A549 (cell line): Measurements from ENCODE around the gene UNC5A. TPM values are rescaled to one million over a fixed set of nuclear protein-coding genes. Genes with fewer than 3 reads are reported as not detected.
A peak's percentile ranks its signal among the peaks of the same experiment; 100 is the strongest.

Source experiments
- ATAC-seq, 2 experiments: fragments of 200-7000 bp in 1 of 2; fragments of >200 bp in 1 of 2; cut with Nextera tagmentation in 1 of 2; cut with Tn5 transposase in 1 of 2; 3 replicates each; pipeline versions ENCODE4 v1.8.0 to v1.9.1; 2018 to 2020; ENCODE audit warnings: mild to moderate bottlenecking in 1 of 2, moderate library complexity in 1 of 2
- CTCF ChIA-PET: fragments of 300-600 bp; sonication (Branson Sonifier 250); formaldehyde crosslinking; extraction: SDS; loops from one replicate; lab custom pipeline; 2021; ENCODE audit warnings: antibody characterized with exemption, inconsistent platforms; lab: Yijun Ruan, JAX
- POLR2A ChIA-PET: fragments of 350-600 bp; formaldehyde crosslinking; extraction: SDS; loops from one replicate; lab custom pipeline; 2021; ENCODE audit warnings: antibody characterized with exemption, inconsistent platforms; lab: Yijun Ruan, JAX
- DNase-seq, 2 experiments: peaks; one replicate each; pipeline versions ENCODE4 v3.0.0 to v3.0.0-alpha.2; 2011 to 2016; ENCODE audit warnings: low read depth in 1 of 2, low spot score in 1 of 2
- FAIRE-seq: peaks from 2 replicates; lab custom pipeline; 2011; peaks lifted over from hg19 to GRCh38; lab: Jason Lieb, UNC
- H3K27ac ChIP-seq, 2 experiments: fragments of >200 bp; sonication (Bioruptor Twin); formaldehyde crosslinking; 3 replicates each; pipeline ENCODE4 v1.5.1; 2016 to 2017
- H3K4me1 ChIP-seq: fragments of >200 bp; sonication (Bioruptor Twin); formaldehyde crosslinking; 3 replicates; pipeline ENCODE4 v1.6.1; 2016
- H3K4me2 ChIP-seq: fragments of >200 bp; sonication (Bioruptor Twin); formaldehyde crosslinking; 3 replicates; pipeline ENCODE4 v1.6.1; 2016
- H3K4me3 ChIP-seq: fragments of >200 bp; sonication (Bioruptor Twin); formaldehyde crosslinking; 3 replicates; pipeline ENCODE4 v1.5.1; 2016
- H3K9me3 ChIP-seq: fragments of >200 bp; sonication (Bioruptor Twin); formaldehyde crosslinking; 3 replicates; pipeline ENCODE4 v1.6.1; 2016
- CBX2 ChIP-seq: fragments of 200-600 bp; sonication (generic); IDR thresholded peaks from 2 replicates; pipeline ENCODE4 v1.6.1; 2016; ENCODE audit warnings: low read depth, mild to moderate bottlenecking, borderline replicate concordance
- CBX8 ChIP-seq: fragments of 200-600 bp; sonication (generic); IDR thresholded peaks from 2 replicates; pipeline ENCODE4 v1.6.1; 2016
- CEBPB ChIP-seq, 2 experiments: fragments of >200 bp in 1 of 2; sonication (Bioruptor Twin) in 1 of 2; formaldehyde crosslinking in 1 of 2; IDR thresholded peaks; 2 replicates each; pipeline ENCODE4 v1.6.1; 2012 to 2016
- EHMT2 ChIP-seq: fragments of 200-600 bp; sonication (generic); IDR thresholded peaks from 2 replicates; pipeline ENCODE4 v1.6.1; 2016; ENCODE audit warnings: antibody characterized with exemption, low read depth, mild to moderate bottlenecking, moderate library complexity
- ESRRA ChIP-seq: fragments of 150-350 bp; IDR thresholded peaks from 2 replicates; pipeline ENCODE4 v1.6.1; 2014; ENCODE audit warnings: mild to moderate bottlenecking, low read length, borderline replicate concordance
- FOSB ChIP-seq: fragments of 250-450 bp; sonication (Bioruptor Pico); IDR thresholded peaks from 2 replicates; pipeline ENCODE4 v1.5.0; 2020; ENCODE audit warnings: mild to moderate bottlenecking, moderate library complexity
- FOSL2 ChIP-seq, 2 experiments: fragments of 450-650 bp in 1 of 2; fragments of >200 bp in 1 of 2; sonication (Bioruptor Twin) in 1 of 2; formaldehyde crosslinking; IDR thresholded peaks; 2 replicates each; pipeline versions ENCODE4 v1.5.0 to v1.6.1; 2016 to 2020; ENCODE audit warnings: mild to moderate bottlenecking in 1 of 2, moderate library complexity in 1 of 2
- FOXS1 ChIP-seq: fragments of 250-450 bp; sonication (Bioruptor Pico); IDR thresholded peaks from 2 replicates; pipeline ENCODE4 v1.5.0; 2020; ENCODE audit warnings: mild to moderate bottlenecking, moderate library complexity
- HDAC2 ChIP-seq: fragments of 200-600 bp; sonication (generic); IDR thresholded peaks from 2 replicates; pipeline ENCODE4 v1.6.1; 2016
- HOXA7 ChIP-seq: fragments of 250-450 bp; sonication (Bioruptor Pico); IDR thresholded peaks from 2 replicates; pipeline ENCODE4 v1.5.0; 2020; ENCODE audit warnings: mild to moderate bottlenecking, moderate library complexity
- HOXB13 ChIP-seq: fragments of 250-450 bp; sonication (Bioruptor Pico); IDR thresholded peaks from 2 replicates; pipeline ENCODE4 v1.5.0; 2020; ENCODE audit warnings: low read depth, mild to moderate bottlenecking, moderate library complexity
- HOXB5 ChIP-seq: fragments of 250-450 bp; sonication (Bioruptor Pico); IDR thresholded peaks from 2 replicates; pipeline ENCODE4 v1.5.0; 2020; ENCODE audit warnings: mild to moderate bottlenecking, moderate library complexity
- JUN ChIP-seq, 2 experiments: fragments of >200 bp; sonication (Bioruptor Twin); formaldehyde crosslinking; IDR thresholded peaks; 2 replicates in 1 of 2; 3 replicates in 1 of 2; pipeline ENCODE4 v1.6.1; 2016 to 2017
- KDM1A ChIP-seq: fragments of 200-600 bp; sonication (generic); IDR thresholded peaks from 2 replicates; pipeline ENCODE4 v1.6.1; 2016; ENCODE audit warnings: low read depth, mild to moderate bottlenecking
- MAZ ChIP-seq: fragments of 150-350 bp; IDR thresholded peaks from 2 replicates; pipeline ENCODE4 v1.6.1; 2014; ENCODE audit warnings: antibody characterized with exemption, low read depth, low read length, borderline replicate concordance
- MYC ChIP-seq: IDR thresholded peaks from 2 replicates; pipeline ENCODE4 v1.6.1; 2012; ENCODE audit warnings: mild to moderate bottlenecking, inconsistent platforms, low read length, improper control_type of control experiment, borderline replicate concordance
- NFE2L2 ChIP-seq: fragments of 150-350 bp; conservative IDR thresholded peaks from 2 replicates; pipeline ENCODE4 v1.6.1; 2014; ENCODE audit warnings: low read length
- NPAS2 ChIP-seq: fragments of 250-450 bp; sonication (Bioruptor Pico); IDR thresholded peaks from 2 replicates; pipeline ENCODE4 v1.8.0; 2022; ENCODE audit warnings: mild to moderate bottlenecking, moderate library complexity, borderline replicate concordance
- NR3C1 ChIP-seq: fragments of >200 bp; sonication (Bioruptor Twin); formaldehyde crosslinking; IDR thresholded peaks from 3 replicates; pipeline ENCODE4 v1.6.1; 2017
- RAD21 ChIP-seq, 2 experiments: fragments of >200 bp in 1 of 2; sonication (Bioruptor Twin) in 1 of 2; formaldehyde crosslinking in 1 of 2; IDR thresholded peaks in 1 of 2; conservative IDR thresholded peaks in 1 of 2; 2 replicates in 1 of 2; 3 replicates in 1 of 2; pipeline ENCODE4 v1.6.1; 2012 to 2018; ENCODE audit warnings: inconsistent platforms in 1 of 2
- SMC3 ChIP-seq: fragments of >200 bp; sonication (Bioruptor Twin); formaldehyde crosslinking; IDR thresholded peaks from 3 replicates; pipeline ENCODE4 v1.6.1; 2018; ENCODE audit warnings: inconsistent platforms
- SREBF2 ChIP-seq: fragments of 450-650 bp; IDR thresholded peaks from 2 replicates; pipeline ENCODE4 v1.6.1; 2014; ENCODE audit warnings: mild to moderate bottlenecking, moderate library complexity
- TFCP2L1 ChIP-seq: fragments of 250-450 bp; sonication (Bioruptor Pico); IDR thresholded peaks from 2 replicates; pipeline ENCODE4 v1.5.0; 2021; ENCODE audit warnings: mild to moderate bottlenecking
- TP53 ChIP-seq: fragments of 250-450 bp; sonication (Bioruptor Pico); IDR thresholded peaks from 2 replicates; pipeline ENCODE4 v1.5.0; 2021; ENCODE audit warnings: mild to moderate bottlenecking, moderate library complexity
- ZFP36 ChIP-seq: fragments of 450-650 bp; IDR thresholded peaks from 2 replicates; pipeline ENCODE4 v1.6.1; 2014; ENCODE audit warnings: borderline replicate concordance; ENCODE audit not compliant: partially characterized antibody
- WGBS: methylation state at CpG from one replicate; pipeline ENCODE4 v1.1.6; 2017; ENCODE audit errors: missing lambda C conversion rate; 5-methylcytosine and 5-hydroxymethylcytosine counted together
- polyA plus RNA-seq, 4 experiments: library from polyadenylated mRNA; depleted of rRNA in 3 of 4; stranded (reverse); fragments of >200 nt; fragmentation: RNase III in 1 of 4; extraction: RNeasy Plus Mini Kit Qiagen cat#74134 plus additional on column Dnase treatment in 1 of 4; gene quantifications; 2 replicates in 3 of 4; 3 replicates in 1 of 4; pipeline ENCODE4 v1.2.3, GENCODE V29; 2011 to 2017
- TF ChIP-seq, protein P1 (sequence below): fragments of 450-650 bp; IDR thresholded peaks from 2 replicates; pipeline ENCODE4 v1.6.1; 2014; ENCODE audit warnings: antibody characterized with exemption
- TF ChIP-seq, protein P2 (sequence below): fragments of 250-450 bp; sonication (Bioruptor Pico); IDR thresholded peaks from 2 replicates; pipeline ENCODE4 v1.5.0; 2021; ENCODE audit warnings: mild to moderate bottlenecking, moderate library complexity, borderline replicate concordance
- TF ChIP-seq, protein P3 (sequence below): IDR thresholded peaks from 2 replicates; pipeline ENCODE4 v1.6.1; 2012

UNC5A gene
- polyA plus RNA-seq, 2 of the 4 experiments (the other 2 are of a cell fraction) = 0.03 to 0.14 TPM

DNA sequence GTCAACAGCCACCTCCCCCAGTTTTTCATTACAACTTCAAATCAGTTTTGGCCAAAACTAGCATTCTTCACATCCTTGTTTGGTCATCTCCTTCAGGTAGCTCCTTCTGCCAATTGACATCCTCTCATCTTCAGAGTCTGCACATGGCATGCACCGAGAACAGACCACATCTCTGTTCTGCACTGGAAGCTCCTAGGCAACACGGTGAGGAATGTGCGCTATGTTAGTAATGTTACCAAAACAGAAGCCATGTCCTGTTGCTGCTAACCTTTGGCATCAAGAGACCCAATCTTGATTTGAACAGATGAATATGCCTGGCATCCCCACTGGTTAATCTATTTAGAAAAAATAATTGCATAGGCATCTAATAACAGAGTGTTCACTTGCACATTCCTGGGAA lies 93.9 kb downstream of the UNC5A start:
- Histone ChIP-seq H3K4me3 (no peak overlapping the region), H3K4me2 (0 out of 3 replicates have a peak overlapping the region, but pooled peaks have one; percentile 59), H3K9me3 (no peaks in the 10 kb centered on the region), H3K27ac (peak overlapping the region; percentile 62 to 76; a peak in 2 of 6 replicates), H3K4me1 (peaks cover 38% of the 10 kb centered on the region)
- no peak for ATAC-seq
- TF ChIP-seq JUN (IDR thresholded peaks at IDR 0.05) = no peak
- no peak for TF ChIP-seq ESRRA
- TF ChIP-seq MAZ = no peak
- TF ChIP-seq KDM1A = no peak
- TF ChIP-seq NPAS2 = no peak
- TF ChIP-seq MYC = no peak
- no peak for TF ChIP-seq NR3C1
- no peak for TF ChIP-seq FOSB (CRISPR knock-in tag)
- TF ChIP-seq NFE2L2 = no peak
- TF ChIP-seq EHMT2 = no peak
- TF ChIP-seq TFCP2L1 (CRISPR knock-in tag) = no peak
- TF ChIP-seq HOXA7 = no peak
- TF ChIP-seq TP53 (CRISPR knock-in tag) = no peak
- TF ChIP-seq CEBPB (IDR thresholded peaks at IDR 0.05) = no peak
- ChIA-PET POLR2A (no interaction called here), CTCF (interaction anchor here (1.0 to 1.3 kb wide), 3 partner anchors 19 to 118 kb away, joined by 3 read pairs; partner anchors contain the start of gene ZNF346)
- no peak for DNase-seq
- 94% methylated on average over 3 of the region's 3 CpGs for WGBS
- FAIRE-seq = no peak

DNA sequence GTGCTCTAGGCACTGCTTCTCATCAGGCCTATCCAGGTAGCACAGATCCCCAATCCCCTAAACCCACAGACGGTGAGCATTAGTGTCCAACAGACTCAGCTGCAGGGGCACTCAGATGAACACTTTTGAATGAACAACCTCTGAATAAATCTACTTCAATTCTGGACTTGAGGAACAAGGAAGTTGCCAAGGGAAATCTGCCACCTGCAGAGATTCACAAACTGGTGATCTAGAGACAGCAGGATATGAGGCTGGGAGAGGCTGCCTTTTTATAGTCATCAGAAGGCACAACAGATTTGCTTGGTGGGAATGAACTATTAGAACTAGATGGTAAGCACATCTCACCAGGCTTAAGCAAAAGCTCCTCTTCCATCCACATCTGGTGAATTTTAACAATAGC lies 95.8 kb downstream of the UNC5A start:
- H3K9me3 ChIP-seq = no peaks in the 10 kb centered on the region
- ATAC-seq = no peak
- no peak overlapping the region for H3K27ac ChIP-seq
- no peak for DNase-seq
- ChIA-PET CTCF (interaction anchor here (2.5 kb wide), 1 partner anchor 245 kb away, joined by 5 read pairs; no protein-coding TSS in a partner anchor), POLR2A (no interaction called here)
- 79% methylated on average over 1 of the region's 1 CpG for WGBS
- FAIRE-seq = no peak
- no peak overlapping the region for H3K4me2 ChIP-seq
- no peak for TF ChIP-seq SMC3
- TF ChIP-seq HOXB5 = no peak
- no peak for TF ChIP-seq FOXS1 (CRISPR knock-in tag)
- no peak for TF ChIP-seq FOSL2 (IDR thresholded peaks at IDR 0.05)
- TF ChIP-seq FOSL2 (CRISPR knock-in tag; IDR thresholded peaks at IDR 0.05) = no peak
- TF ChIP-seq RAD21 (conservative IDR thresholded peaks at IDR 0.05 in 1 of 2, IDR thresholded peaks at IDR 0.05 in 1 of 2) = no peak
- TF ChIP-seq HOXB13 (CRISPR knock-in tag) = no peak
- no peak for TF ChIP-seq SREBF2
- TF ChIP-seq, protein P1, sequence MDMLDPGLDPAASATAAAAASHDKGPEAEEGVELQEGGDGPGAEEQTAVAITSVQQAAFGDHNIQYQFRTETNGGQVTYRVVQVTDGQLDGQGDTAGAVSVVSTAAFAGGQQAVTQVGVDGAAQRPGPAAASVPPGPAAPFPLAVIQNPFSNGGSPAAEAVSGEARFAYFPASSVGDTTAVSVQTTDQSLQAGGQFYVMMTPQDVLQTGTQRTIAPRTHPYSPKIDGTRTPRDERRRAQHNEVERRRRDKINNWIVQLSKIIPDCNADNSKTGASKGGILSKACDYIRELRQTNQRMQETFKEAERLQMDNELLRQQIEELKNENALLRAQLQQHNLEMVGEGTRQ = no peak
- no peak for TF ChIP-seq CBX2
- TF ChIP-seq, protein P2, sequence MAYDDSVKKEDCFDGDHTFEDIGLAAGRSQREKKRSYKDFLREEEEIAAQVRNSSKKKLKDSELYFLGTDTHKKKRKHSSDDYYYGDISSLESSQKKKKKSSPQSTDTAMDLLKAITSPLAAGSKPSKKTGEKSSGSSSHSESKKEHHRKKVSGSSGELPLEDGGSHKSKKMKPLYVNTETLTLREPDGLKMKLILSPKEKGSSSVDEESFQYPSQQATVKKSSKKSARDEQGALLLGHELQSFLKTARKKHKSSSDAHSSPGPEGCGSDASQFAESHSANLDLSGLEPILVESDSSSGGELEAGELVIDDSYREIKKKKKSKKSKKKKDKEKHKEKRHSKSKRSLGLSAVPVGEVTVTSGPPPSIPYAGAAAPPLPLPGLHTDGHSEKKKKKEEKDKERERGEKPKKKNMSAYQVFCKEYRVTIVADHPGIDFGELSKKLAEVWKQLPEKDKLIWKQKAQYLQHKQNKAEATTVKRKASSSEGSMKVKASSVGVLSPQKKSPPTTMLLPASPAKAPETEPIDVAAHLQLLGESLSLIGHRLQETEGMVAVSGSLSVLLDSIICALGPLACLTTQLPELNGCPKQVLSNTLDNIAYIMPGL (CRISPR knock-in tag) = no peak
- no peak for TF ChIP-seq MYC
- no peak for TF ChIP-seq ZFP36
- TF ChIP-seq CBX8 = no peak
- TF ChIP-seq, protein P3, sequence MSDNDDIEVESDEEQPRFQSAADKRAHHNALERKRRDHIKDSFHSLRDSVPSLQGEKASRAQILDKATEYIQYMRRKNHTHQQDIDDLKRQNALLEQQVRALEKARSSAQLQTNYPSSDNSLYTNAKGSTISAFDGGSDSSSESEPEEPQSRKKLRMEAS = no peak
- no peak for TF ChIP-seq HDAC2
- TF ChIP-seq MAZ = no peak
- TF ChIP-seq, all 56 proteins: peak for 0
- Histone ChIP-seq H3K4me1 (peaks cover 38% of the 10 kb centered on the region), H3K4me3 (no peak overlapping the region)
